ENCODE measurements around the gene PPIE. TPM values are rescaled to one million over a fixed set of nuclear protein-coding genes. Genes with fewer than 3 reads are reported as not detected.

Gene PPIE
- total RNA-seq, 1 experiment from 2014 or later: 73.8 TPM

- Histone ChIP-seq H3K4me3 (replicated peaks in 1 of 2; ENCODE audit: low read depth in 1 of 2, low read length in 2 of 2) (peak overlapping the region; percentile 51 to 69), H3K9me2 (ENCODE audit: insufficient read depth) (no peaks in the 10 kb centered on the region), H4K20me1 (ENCODE audit: insufficient read depth) (no peaks in the 10 kb centered on the region), H3K36me3 (ENCODE audit: control insufficient read depth in 1 of 2, insufficient read depth in 2 of 2, low read length in 2 of 2) (no peaks in the 10 kb centered on the region), H3K27me3 (ENCODE audit: insufficient read depth, low read length) (no peaks in the 10 kb centered on the region), H3K27ac (ENCODE audit: low read depth, low read length) (peak overlapping the region; percentile 71; the same call in 1 of the 2 replicates), H3K9ac (ENCODE audit: low read length) (peak overlapping the region; percentile 81), H2AFZ (ENCODE audit: low read depth, low read length, poor library complexity, severe bottlenecking) (no peak overlapping the region), H3K4me2 (ENCODE audit: low read length) (peak overlapping the region; percentile 91), H3K4me1 (ENCODE audit: control insufficient read depth in 1 of 2, insufficient read depth in 2 of 2, low read length in 2 of 2) (peaks cover 13 to 23% of the 10 kb centered on the region in 2 experiments; a peak in 3 of 4 replicates), H3K79me2 (ENCODE audit: insufficient read depth, low read length) (no peaks in the 10 kb centered on the region; the same call in 1 of the 2 replicates), H3K9me3 (ENCODE audit: control insufficient read depth in 1 of 2, insufficient read depth in 1 of 2, low read depth in 1 of 2, low read length in 2 of 2) (no peaks in the 10 kb centered on the region)
- ChIA-PET POLR2A (interaction anchor here (1.0 kb wide), 1 partner anchor 10 kb away, joined by 5 read pairs; no protein-coding TSS in a partner anchor), RAD21 (ENCODE audit: low non-redundant PET in 1 of 2, low total read pairs in 2 of 2, uncharacterized antibody in 2 of 2, unreplicated experiment in 2 of 2) (no interaction called here), CTCF (interaction anchor here (0.7 kb wide), 1 partner anchor 690 kb away, joined by 3 read pairs; no protein-coding TSS in a partner anchor)
- ATAC-seq (peak; percentile 59), DNase-seq (ENCODE audit: low read depth, low spot score) (no peak)
- no TSS peak for BruUV-seq (replicated peaks)
- intact Hi-C loops (cut with micrococcal nuclease): no loop called here
- TF ChIP-seq, protein P1, sequence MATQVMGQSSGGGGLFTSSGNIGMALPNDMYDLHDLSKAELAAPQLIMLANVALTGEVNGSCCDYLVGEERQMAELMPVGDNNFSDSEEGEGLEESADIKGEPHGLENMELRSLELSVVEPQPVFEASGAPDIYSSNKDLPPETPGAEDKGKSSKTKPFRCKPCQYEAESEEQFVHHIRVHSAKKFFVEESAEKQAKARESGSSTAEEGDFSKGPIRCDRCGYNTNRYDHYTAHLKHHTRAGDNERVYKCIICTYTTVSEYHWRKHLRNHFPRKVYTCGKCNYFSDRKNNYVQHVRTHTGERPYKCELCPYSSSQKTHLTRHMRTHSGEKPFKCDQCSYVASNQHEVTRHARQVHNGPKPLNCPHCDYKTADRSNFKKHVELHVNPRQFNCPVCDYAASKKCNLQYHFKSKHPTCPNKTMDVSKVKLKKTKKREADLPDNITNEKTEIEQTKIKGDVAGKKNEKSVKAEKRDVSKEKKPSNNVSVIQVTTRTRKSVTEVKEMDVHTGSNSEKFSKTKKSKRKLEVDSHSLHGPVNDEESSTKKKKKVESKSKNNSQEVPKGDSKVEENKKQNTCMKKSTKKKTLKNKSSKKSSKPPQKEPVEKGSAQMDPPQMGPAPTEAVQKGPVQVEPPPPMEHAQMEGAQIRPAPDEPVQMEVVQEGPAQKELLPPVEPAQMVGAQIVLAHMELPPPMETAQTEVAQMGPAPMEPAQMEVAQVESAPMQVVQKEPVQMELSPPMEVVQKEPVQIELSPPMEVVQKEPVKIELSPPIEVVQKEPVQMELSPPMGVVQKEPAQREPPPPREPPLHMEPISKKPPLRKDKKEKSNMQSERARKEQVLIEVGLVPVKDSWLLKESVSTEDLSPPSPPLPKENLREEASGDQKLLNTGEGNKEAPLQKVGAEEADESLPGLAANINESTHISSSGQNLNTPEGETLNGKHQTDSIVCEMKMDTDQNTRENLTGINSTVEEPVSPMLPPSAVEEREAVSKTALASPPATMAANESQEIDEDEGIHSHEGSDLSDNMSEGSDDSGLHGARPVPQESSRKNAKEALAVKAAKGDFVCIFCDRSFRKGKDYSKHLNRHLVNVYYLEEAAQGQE (IDR thresholded peaks at IDR 0.05; ENCODE audit: low read depth): no peak
Measured at GRCh38 chr1:39788426-39788757, 49.7 kb downstream of the PPIE start.

- peak within 1 kb of the TSS; percentile 71; the same call in 1 of the 2 replicates for H3K27ac ChIP-seq (ENCODE audit: low read depth, low read length)
- ChIA-PET POLR2A (interaction anchor here (1.0 kb wide), 1 partner anchor 10 kb away, joined by 5 read pairs; no protein-coding TSS in a partner anchor), RAD21 (ENCODE audit: low non-redundant PET in 1 of 2, low total read pairs in 2 of 2, uncharacterized antibody in 2 of 2, unreplicated experiment in 2 of 2) (no interaction called here), CTCF (interaction anchor here (0.7 to 1.1 kb wide), 2 partner anchors 9 to 690 kb away, joined by 3 to 7 read pairs; no protein-coding TSS in a partner anchor)
- H3K9me2 ChIP-seq (ENCODE audit: insufficient read depth): no peaks in the 10 kb centered on the region
- H3K27me3 ChIP-seq (ENCODE audit: insufficient read depth, low read length): no peaks in the 10 kb centered on the region
- peak within 1 kb of the TSS; percentile 81 for H3K9ac ChIP-seq (ENCODE audit: low read length)
- H3K4me1 ChIP-seq (ENCODE audit: control insufficient read depth in 1 of 2, insufficient read depth in 2 of 2, low read length in 2 of 2): peaks cover 13 to 23% of the 10 kb centered on the region in 2 experiments; a peak in 3 of 4 replicates
- H3K36me3 ChIP-seq (ENCODE audit: control insufficient read depth in 1 of 2, insufficient read depth in 2 of 2, low read length in 2 of 2): no peaks in the 10 kb centered on the region
- H3K4me3 ChIP-seq (replicated peaks in 1 of 2; ENCODE audit: low read depth in 1 of 2, low read length in 2 of 2): peak within 1 kb of the TSS; percentile 51 to 69
- intact Hi-C loops (cut with micrococcal nuclease): no loop called here
- DNase-seq (ENCODE audit: low read depth, low spot score): peak; percentile 37
- no peaks in the 10 kb centered on the region; the same call in 1 of the 2 replicates for H3K79me2 ChIP-seq (ENCODE audit: insufficient read depth, low read length)
- no peaks in the 10 kb centered on the region for H3K9me3 ChIP-seq (ENCODE audit: control insufficient read depth in 1 of 2, insufficient read depth in 1 of 2, low read depth in 1 of 2, low read length in 2 of 2)
- H3K4me2 ChIP-seq (ENCODE audit: low read length): peak within 1 kb of the TSS; percentile 91
- peak; percentile 92 for ATAC-seq
- BruUV-seq (replicated peaks): no TSS peak
- no peak within 1 kb of the TSS for H2AFZ ChIP-seq (ENCODE audit: low read depth, low read length, poor library complexity, severe bottlenecking)
- H4K20me1 ChIP-seq (ENCODE audit: insufficient read depth): no peaks in the 10 kb centered on the region
- no peak for TF ChIP-seq EZH2 (IDR thresholded peaks at IDR 0.05)
- no peak for TF ChIP-seq CBX3 (IDR thresholded peaks at IDR 0.05; ENCODE audit: low read depth)
- TF ChIP-seq, protein P1 (IDR thresholded peaks at IDR 0.05; ENCODE audit: low read depth): no peak
- no peak for TF ChIP-seq ZNF274 (IDR thresholded peaks at IDR 0.05; ENCODE audit: low read depth, low read length)
- TF ChIP-seq ZBTB33 (IDR thresholded peaks at IDR 0.05; ENCODE audit: extremely low read depth, insufficient replicate concordance, low read length): no peak
- peak; percentile 82 for TF ChIP-seq POLR2AphosphoS5 (IDR thresholded peaks at IDR 0.05; ENCODE audit: low read depth, low read length)
Measured at GRCh38 chr1:39788758-39789570, 50.3 kb downstream of the PPIE start, which contains the start of gene BMP8B. Gene BMP8B (minus strand): TSS chr1:39788865. CDS start chr1:39788485, 380 bp downstream.

Data from HCT116 (cell line).